ENCODE data around the gene TOP2B. TPM values are rescaled to one million over a fixed set of nuclear protein-coding genes. Genes with fewer than 3 reads are reported as not detected.

Gene TOP2B
- total and polyA plus RNA-seq, 4 donors = 13.5 to 52.9 (median 34.5) TPM

GRCh38 chr3:25593001-25593400, 71.7 kb downstream of the TOP2B start:
- Histone ChIP-seq H3K27ac (ENCODE audit: low read depth in 1 of 2, low read length in 2 of 2) (peak overlapping the region in 1 of 2 donors; percentile 25), H3K4me3 (ENCODE audit: low read depth in 1 of 3, low read length in 3 of 3) (no peak overlapping the region), H3K4me1 (ENCODE audit: control insufficient read depth in 4 of 4, insufficient read depth in 4 of 4, low read length in 3 of 4) (peaks cover 0 to 18% (median 4%) of the 10 kb centered on the region in 4 donors), H3K9me3 (ENCODE audit: control insufficient read depth in 4 of 4, low read length in 3 of 4) (no peaks in the 10 kb centered on the region), H3K27me3 (ENCODE audit: control insufficient read depth in 4 of 4, insufficient read depth in 4 of 4, low read length in 3 of 4) (no peaks in the 10 kb centered on the region), H3K9ac (ENCODE audit: low read depth in 1 of 2, low read length in 2 of 2) (no peak overlapping the region), H3K36me3 (ENCODE audit: control insufficient read depth in 4 of 4, insufficient read depth in 3 of 4, low read depth in 1 of 4, low read length in 3 of 4) (peaks cover 0 to 6% (median under 1%) of the 10 kb centered on the region in 4 donors)
- no peak for DNase-seq (ENCODE audit: low spot score)
- no peak for TF ChIP-seq ZBTB33 (IDR thresholded peaks at IDR 0.05)
- no peak for TF ChIP-seq EGR1 (IDR thresholded peaks at IDR 0.05; ENCODE audit: low read depth in 2 of 2)
- TF ChIP-seq HNF4A (conservative IDR thresholded peaks at IDR 0.05) = no peak
- no peak for TF ChIP-seq FOXA2 (IDR thresholded peaks at IDR 0.05)
- TF ChIP-seq NR2F2 (IDR thresholded peaks at IDR 0.05) = no peak

- no peak overlapping the region for H3K9ac ChIP-seq (ENCODE audit: low read depth in 1 of 2, low read length in 2 of 2)
- no peaks in the 10 kb centered on the region for H3K27me3 ChIP-seq (ENCODE audit: control insufficient read depth in 4 of 4, insufficient read depth in 4 of 4, low read length in 3 of 4)
- DNase-seq (ENCODE audit: low spot score) = no peak
- 36% methylated on average over 3 of the region's 3 CpGs for WGBS
- H3K4me1 ChIP-seq (ENCODE audit: control insufficient read depth in 4 of 4, insufficient read depth in 4 of 4, low read length in 3 of 4) = peaks cover 0 to 15% (median 4%) of the 10 kb centered on the region in 4 donors
- TF ChIP-seq RXRA (IDR thresholded peaks at IDR 0.05) (no peak), HNF4A (conservative IDR thresholded peaks at IDR 0.05) (no peak), ATF3 (IDR thresholded peaks at IDR 0.05) (no peak), CTCF (IDR thresholded peaks at IDR 0.05; ENCODE audit: low read depth, low read length, missing input control) (no peak), SP1 (IDR thresholded peaks at IDR 0.05) (no peak), MAX (IDR thresholded peaks at IDR 0.05) (no peak), HNF4G (IDR thresholded peaks at IDR 0.05) (no peak), NR2F2 (IDR thresholded peaks at IDR 0.05) (peak; percentile 42), FOXA2 (IDR thresholded peaks at IDR 0.05) (no peak), YY1 (IDR thresholded peaks at IDR 0.05) (no peak), EGR1 (IDR thresholded peaks at IDR 0.05; ENCODE audit: low read depth in 2 of 2) (no peak), RAD21 (IDR thresholded peaks at IDR 0.05) (peak in 1 of 2 donors; percentile 65), TAF1 (conservative IDR thresholded peaks at IDR 0.05) (no peak), JUND (IDR thresholded peaks at IDR 0.05) (no peak)
- no peak overlapping the region for H3K4me3 ChIP-seq (ENCODE audit: low read depth in 1 of 3, low read length in 3 of 3)
- no peak overlapping the region for H3K27ac ChIP-seq (ENCODE audit: low read depth in 1 of 2, low read length in 2 of 2)
- H3K9me3 ChIP-seq (ENCODE audit: control insufficient read depth in 4 of 4, low read length in 3 of 4) = no peaks in the 10 kb centered on the region
- peaks cover 0 to 1% (median under 1%) of the 10 kb centered on the region in 4 donors for H3K36me3 ChIP-seq (ENCODE audit: control insufficient read depth in 4 of 4, insufficient read depth in 3 of 4, low read depth in 1 of 4, low read length in 3 of 4)
Observed at GRCh38 chr3:25592510-25592968, 72.2 kb downstream of the TOP2B start.

GRCh38 chr3:25589783-25590258, 74.9 kb downstream of the TOP2B start:
- Histone ChIP-seq H3K4me3 (ENCODE audit: low read depth in 1 of 3, low read length in 3 of 3) (no peak overlapping the region), H3K27me3 (ENCODE audit: control insufficient read depth in 4 of 4, insufficient read depth in 4 of 4, low read length in 3 of 4) (no peaks in the 10 kb centered on the region), H3K9ac (ENCODE audit: low read depth in 1 of 2, low read length in 2 of 2) (no peak overlapping the region), H3K27ac (ENCODE audit: low read depth in 1 of 2, low read length in 2 of 2) (no peak overlapping the region), H3K9me3 (ENCODE audit: control insufficient read depth in 4 of 4, low read length in 3 of 4) (no peaks in the 10 kb centered on the region), H3K36me3 (ENCODE audit: control insufficient read depth in 4 of 4, insufficient read depth in 3 of 4, low read depth in 1 of 4, low read length in 3 of 4) (no peaks in the 10 kb centered on the region), H3K4me1 (ENCODE audit: control insufficient read depth in 4 of 4, insufficient read depth in 4 of 4, low read length in 3 of 4) (peaks cover 0 to 15% (median 4%) of the 10 kb centered on the region in 4 donors)
- no peak for DNase-seq (ENCODE audit: low spot score)
- WGBS = 80% methylated on average over 8 of the region's 8 CpGs
- peak; percentile 51 for TF ChIP-seq NR2F2 (IDR thresholded peaks at IDR 0.05)
- peak in 1 of 2 donors; percentile 37 for TF ChIP-seq JUND (IDR thresholded peaks at IDR 0.05)
- TF ChIP-seq RAD21 (IDR thresholded peaks at IDR 0.05) = peak in 1 of 2 donors; percentile 34
- no peak for TF ChIP-seq ZBTB33 (IDR thresholded peaks at IDR 0.05)
- no peak for TF ChIP-seq EGR1 (IDR thresholded peaks at IDR 0.05; ENCODE audit: low read depth in 2 of 2)
- peak; percentile 16 for TF ChIP-seq SP1 (IDR thresholded peaks at IDR 0.05)
- TF ChIP-seq YY1 (IDR thresholded peaks at IDR 0.05) = no peak
- TF ChIP-seq MAX (IDR thresholded peaks at IDR 0.05) = no peak
- no peak for TF ChIP-seq RXRA (IDR thresholded peaks at IDR 0.05)
- no peak for TF ChIP-seq FOXA2 (IDR thresholded peaks at IDR 0.05)
- no peak for TF ChIP-seq CTCF (IDR thresholded peaks at IDR 0.05; ENCODE audit: low read depth, low read length, missing input control)
- no peak for TF ChIP-seq HNF4G (IDR thresholded peaks at IDR 0.05)
